ENCODE measurements around the gene BICRA.
"Not testable (repeated sequence)": the region's sequence is repeated elsewhere in the genome, so short reads cannot be mapped to it uniquely, and the experiment has no call there.

Gene BICRA

DNA sequence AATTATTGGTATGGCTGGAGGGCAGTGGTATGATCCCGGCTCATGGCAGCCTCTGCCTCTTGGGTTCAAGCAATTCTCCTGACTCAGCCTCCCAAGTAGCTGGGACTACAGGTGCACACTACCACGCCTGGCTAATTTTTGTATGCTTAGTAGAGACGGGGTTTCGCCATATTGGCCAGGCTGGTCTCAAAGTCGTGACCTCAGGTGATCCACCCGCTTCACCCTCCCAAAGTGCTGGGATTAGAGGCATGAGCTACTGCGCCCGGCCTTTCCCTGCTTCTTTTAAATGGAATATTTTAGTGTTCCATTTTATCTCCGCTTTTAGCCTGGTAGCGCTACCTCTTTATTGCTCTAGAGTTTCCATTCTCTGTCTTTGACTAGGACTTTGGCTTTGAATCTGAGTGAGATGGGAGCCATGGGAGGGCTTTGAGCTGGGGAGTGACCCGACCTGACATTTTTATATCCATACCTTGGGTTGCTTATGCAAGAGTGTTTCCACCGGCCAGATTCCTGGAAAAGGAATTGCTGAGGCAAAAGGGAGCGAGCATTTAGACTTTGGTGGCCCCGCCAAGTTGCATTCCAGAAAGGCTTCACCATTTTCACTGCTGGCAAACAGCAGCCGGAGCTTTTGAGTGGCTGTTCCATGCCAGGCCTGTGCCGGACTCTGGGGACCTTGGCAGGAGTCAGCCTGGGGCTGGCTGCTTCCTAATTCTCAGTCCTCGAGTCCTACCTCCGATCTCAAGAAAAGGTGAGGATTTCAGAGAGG, 22.9 kb downstream of the BICRA start:
- no peak for DNase-seq (ENCODE audit: low spot score)

DNA sequence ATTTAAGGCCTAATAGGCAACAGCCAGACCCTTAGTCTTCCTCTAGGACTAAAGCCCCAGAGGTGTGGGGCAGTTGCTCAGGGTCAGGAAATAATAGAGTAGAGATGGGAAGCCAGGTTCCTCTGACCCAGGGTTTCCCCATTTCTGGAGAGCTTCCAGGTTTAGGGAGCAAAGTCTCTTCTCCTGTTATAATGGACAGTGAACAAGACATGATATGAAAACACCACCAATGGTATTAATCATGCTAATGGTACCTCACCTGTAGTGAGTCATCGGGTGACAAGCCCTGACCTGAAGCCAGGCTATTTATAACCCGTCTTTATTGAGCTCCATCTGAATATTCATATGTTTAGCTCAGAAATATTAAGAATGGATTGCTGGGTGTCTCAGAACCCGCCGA, 24.6 kb downstream of the BICRA start:
- DNase-seq (ENCODE audit: low spot score) = no peak

DNA sequence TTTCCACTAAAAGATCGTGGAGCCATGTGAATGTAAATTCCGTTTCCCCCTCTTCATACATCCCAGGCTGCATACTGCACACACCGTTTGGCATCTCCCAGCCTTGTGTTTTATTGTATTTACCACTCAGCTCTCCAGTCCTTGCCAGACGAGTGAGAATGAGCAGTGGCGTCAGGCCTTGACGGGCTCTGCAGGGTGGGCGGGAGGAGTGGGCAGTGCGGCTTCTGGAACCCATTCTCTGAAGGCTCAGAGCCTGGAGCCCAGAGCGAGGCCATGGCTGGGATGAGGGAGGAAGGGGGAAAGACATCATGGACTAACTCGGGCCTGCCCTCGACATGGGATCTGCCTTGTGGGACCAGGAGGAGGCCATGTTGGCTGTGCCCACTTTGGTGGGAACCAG, 25.1 kb downstream of the BICRA start:
- no peak for DNase-seq (ENCODE audit: low spot score)

DNA sequence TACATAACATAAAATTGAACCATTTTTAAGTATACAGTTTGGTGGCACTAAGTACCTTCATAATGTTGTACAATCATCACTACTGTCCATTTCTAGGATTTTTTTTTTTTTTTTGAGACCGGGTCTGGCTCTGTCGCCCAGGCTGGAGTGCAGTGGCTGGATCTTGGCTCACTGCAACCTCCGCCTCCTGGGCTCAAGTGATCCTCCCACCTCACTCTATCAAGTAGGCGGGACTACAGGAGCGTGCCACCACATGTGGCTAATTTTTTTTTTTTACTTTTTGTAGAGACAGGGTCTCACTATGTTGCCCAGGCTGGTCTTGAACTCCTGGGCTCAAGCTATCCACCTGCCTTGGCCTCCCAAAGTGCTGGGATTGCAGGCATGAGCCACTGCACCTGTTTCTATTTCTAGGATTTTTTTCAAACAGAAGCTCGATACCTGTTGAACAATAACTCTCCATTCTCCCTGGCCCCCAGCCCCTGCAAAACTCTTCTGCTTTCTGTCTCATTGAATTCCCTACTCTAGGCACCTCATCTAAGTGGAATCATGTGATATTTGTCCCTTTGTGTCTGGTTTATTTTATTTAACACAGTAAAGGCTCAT, 26.3 kb downstream of the BICRA start:
- not testable (repeated sequence) for DNase-seq (ENCODE audit: low spot score)

DNA sequence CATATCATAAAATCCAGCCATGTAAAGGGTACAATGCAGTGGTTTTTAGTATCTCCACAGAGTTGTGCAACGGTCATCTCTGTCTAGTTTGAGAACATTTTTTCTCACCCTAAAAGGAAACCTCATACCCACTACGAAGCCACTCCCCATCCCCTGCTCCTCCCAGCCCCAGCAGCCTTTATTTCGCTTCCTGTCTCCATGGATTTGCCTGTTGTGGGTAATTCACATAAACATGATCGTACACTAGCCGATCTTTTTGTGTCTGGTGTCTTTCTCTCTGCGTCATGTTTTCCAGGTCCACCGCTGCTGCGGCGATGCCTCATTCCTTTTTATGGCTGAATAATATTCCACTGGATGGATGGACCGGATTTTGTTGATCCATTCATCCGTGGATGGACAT, 28.6 kb downstream of the BICRA start:
- DNase-seq (ENCODE audit: low spot score) = no peak

DNA sequence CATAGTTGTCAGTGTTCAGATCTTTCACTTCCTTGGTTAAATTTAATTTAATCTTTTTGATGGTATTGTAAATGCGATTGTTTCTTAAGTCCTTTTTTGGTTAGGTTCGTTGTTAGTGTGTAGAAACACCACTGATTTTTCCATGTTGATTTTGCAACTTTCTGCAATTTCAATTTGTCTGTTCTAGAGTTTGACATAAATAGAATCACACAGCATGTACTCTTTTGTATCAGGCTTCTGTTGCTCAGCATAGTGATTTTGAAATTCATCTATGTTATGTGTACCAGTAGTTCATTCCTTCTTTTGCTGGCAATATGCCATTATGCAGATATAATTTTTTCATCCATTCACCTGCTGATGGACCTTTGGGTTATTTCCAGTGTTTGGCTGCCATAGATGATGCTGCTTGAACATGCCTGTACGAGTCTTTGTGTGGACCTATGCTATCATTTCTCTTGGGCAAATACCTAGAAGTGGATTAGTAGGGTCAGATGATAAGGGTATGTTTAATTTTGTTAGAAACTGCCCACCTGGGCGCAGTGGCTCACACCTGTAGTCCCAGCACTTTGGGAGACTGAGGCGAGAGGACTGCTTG, 33.1 kb downstream of the BICRA start:
- no peak for DNase-seq (ENCODE audit: low spot score)

DNA sequence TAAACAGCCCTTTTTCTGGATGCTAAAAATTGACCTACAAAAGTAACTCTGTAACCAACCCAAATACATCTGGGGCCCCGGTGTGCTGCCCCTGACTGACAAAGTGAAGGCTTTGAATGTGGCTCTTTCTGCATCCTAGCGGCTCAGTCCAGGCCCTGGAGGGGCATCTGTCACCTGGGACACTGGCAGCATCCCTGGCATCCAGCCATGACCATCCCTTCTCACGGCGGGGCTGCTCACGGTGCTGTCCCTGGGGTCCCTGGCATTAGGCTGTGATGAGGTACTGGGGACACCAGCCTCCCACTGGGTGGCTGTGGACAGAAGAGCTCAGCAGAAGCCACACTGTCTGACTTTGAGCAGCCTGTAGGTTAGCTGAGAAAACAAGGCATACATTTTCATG, 34.3 kb downstream of the BICRA start:
- no peak for DNase-seq (ENCODE audit: low spot score)

DNA sequence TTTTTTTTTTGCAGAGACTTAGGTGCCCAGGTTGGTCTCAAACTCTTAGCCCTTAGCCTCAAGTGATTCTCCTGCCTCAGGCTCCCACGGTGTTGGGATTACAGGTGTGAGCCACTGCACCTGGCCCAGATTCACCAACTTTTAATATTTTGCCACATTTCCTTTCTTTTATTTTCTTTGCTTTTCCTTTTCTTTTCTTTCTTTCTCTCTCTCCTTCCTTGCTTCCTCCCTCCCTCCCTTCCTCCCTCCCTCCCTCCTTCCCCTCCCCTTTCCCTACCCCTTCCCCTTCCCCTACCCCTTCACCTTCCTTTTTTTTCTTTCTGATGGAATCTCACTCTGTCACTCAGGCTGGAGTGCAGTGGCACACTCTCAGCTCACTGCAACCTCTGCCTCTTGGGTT, 35.3 kb downstream of the BICRA start:
- DNase-seq (ENCODE audit: low spot score) = no peak

DNA sequence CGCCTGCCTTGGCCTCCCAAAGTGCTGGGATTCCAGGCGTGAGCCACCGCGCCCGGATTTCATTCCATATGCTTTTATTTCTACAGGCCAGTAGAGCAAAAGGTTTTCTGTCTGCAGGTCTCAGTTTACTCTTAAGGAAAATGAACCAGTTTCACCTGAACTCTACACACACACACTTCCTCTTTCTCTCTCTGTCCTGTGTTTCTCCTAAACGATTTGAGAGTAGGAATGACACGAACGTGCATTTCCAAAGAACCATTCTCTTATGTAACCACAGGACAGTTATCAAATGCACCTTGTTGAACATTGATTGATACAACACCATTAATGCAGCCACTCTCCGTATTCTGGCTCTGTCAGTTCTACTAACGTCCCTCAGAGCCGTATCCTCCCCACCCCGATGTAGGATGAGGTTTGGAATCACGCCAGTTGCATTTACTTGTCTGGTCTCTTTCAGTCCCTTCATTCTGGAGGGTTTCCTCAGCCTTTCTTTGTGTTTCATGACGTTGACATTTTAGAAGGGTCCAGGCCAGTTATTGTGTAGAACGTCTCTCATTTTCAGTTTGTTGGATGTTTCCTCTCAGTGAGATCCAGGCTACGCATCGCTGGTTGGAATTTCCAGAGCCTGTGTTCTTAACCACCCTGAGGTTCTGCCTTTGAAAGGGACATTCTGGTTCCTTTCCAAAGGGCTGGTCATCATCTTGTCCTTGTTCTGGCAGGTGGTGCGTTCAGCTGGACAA, 36.0 kb downstream of the BICRA start:
- no peak for DNase-seq (ENCODE audit: low spot score)

DNA sequence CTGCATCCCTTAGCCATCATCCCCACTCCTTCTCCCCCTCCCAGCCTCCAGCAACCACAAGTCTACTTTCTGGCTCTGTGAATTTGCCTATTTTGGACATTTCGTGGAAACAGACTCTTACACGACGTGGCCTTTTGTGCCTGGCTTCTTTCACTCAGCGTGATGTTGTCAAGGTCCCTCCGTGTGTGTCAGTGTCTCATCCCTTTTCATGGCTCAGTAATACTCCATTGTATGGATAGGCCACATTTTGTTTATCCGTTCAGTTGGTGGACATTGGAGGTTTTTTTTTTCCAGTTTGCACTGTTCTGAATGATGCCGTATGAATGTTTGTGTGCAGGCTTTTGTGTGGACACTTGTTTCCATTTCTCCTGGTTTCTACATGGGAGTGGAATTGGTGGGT, 38.0 kb downstream of the BICRA start:
- no peak for DNase-seq (ENCODE audit: low spot score)

DNA sequence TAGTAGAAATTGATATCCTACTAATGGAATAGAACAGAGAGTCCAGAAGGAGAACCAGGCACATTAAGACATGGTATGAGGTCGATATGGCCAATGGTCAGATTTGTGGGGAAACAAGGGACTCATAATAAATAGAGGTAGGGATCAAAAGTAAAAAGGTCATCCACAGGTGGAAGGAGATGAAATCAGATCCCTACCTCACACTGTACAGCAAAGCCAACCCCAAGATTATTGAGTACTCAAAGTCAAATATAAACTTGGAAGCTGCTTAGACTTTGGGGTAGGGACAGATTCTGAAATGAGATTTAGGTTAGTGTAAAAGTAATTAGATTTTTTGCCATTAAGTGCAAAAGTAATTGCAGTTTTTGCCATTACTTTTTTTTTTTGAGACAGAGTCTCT, 40.7 kb downstream of the BICRA start:
- DNase-seq (ENCODE audit: low spot score) = no peak

DNA sequence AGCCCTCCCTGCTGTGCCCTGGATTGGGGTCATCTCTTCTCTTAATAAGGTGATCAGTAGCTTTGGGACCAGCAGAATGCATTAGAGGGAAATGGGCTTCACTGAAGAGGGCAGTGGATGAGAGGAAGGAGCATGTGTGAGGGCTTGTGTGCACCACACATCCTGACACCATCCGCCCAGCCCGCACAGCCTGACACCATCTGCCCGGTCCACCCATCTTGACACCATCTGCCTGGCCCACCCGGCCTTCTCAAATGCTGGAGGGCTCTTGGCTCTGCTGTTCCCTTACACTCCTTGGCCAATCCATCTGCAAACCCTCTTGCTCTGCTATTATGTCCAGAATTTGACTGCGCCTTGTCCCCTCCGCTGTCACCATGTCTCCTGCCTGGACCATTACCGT, 41.8 kb downstream of the BICRA start:
- no peak for DNase-seq (ENCODE audit: low spot score)

DNA sequence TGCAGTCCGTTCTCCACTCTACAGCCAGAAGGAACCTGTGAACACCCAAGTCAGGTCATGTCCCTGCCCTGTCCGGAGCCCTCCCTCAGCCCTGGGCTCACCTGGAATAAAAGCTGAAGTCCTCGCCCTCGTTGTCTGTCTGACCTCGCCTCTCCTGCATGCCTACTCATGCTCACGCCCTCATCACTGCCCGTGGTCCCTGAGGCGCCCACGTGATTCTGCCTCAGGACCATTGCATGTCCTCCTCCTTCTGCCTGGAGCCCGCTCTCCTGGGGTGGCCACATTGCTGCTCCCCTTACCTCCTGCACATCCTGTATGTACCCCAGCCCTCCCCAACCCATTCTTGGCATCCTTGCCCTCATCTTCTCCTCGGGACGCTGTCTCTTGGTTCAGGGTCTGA, 42.2 kb downstream of the BICRA start:
- no peak for DNase-seq (ENCODE audit: low spot score)

DNA sequence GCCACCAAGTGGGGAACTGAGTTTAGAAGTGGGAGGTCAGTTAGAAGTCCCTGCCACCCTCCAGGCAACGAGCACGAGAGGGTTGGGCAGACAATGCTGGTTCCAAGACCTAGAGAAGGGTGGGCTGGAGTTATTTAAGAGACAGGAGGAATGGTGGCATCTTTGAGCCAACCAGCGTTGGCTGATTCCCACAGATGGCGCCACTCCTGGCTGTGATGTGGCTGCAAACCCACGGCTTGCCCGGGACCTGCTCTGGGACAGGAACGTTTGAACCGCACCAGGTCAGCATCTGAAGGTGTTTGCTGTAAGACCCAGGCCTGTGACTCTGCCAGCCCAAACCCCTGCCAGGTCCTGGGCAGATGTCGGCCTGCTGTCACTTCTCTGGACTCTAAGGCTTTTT, 42.8 kb downstream of the BICRA start:
- DNase-seq (ENCODE audit: low spot score) = no peak

DNA sequence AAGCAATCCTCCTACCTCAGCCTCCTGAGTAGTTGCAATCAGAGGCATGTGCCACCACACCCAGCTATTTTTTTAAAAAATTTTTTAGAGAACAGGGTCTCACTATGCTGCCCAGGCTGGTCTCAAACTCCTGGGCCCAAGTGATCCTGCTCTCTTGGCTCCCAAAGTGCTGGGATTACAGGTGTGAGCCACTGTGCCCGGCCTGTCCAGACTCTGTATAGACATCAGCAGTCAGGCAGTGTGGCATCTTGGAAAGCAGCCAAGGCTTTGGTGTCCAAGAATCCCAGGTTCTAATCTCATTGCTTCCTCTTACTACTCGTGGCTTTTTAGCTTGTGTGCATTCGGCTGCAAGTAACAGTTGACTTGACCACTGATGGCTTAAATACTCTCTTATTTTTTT, 43.4 kb downstream of the BICRA start:
- no peak for DNase-seq (ENCODE audit: low spot score)

DNA sequence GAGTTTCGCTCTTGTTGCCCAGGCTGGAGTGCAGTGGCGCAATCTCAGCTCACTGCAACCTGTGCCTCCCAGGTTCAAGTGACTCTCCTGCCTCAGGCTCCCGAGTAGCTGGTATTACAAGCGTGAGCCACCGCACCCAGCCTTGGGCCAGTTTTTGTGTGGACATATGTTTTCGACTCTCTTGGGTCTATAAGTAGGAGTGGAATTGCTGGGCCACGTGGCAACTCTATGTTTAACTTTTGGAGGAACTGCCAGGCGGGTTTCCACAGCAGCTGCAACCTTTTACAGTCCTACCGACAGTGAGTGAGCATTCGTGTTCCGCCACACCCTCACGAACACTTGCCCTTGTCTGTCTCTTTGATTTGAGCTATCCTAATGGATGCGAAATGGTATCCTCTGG, 44.9 kb downstream of the BICRA start:
- DNase-seq (ENCODE audit: low spot score) = no peak

DNA sequence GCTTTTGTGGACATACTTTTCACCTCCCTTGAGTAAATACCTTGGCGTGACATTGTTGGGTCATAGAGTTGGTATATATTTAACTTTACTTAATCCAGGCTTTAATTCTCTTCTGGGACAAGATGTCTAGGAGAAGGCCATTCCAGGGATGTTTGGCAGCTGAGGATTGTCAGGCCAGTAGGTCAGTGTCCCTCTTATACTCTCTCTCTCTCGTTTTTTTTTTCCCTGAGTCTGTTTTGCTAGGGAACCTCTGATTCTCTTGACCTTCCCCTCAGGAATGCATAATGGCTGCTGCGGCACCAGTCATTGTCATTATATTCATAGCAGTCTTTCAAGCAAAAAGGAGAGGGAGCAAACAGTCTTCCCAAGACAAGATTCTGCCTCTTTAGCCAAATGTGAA, 48.8 kb downstream of the BICRA start:
- no peak for DNase-seq (ENCODE audit: low spot score)

DNA sequence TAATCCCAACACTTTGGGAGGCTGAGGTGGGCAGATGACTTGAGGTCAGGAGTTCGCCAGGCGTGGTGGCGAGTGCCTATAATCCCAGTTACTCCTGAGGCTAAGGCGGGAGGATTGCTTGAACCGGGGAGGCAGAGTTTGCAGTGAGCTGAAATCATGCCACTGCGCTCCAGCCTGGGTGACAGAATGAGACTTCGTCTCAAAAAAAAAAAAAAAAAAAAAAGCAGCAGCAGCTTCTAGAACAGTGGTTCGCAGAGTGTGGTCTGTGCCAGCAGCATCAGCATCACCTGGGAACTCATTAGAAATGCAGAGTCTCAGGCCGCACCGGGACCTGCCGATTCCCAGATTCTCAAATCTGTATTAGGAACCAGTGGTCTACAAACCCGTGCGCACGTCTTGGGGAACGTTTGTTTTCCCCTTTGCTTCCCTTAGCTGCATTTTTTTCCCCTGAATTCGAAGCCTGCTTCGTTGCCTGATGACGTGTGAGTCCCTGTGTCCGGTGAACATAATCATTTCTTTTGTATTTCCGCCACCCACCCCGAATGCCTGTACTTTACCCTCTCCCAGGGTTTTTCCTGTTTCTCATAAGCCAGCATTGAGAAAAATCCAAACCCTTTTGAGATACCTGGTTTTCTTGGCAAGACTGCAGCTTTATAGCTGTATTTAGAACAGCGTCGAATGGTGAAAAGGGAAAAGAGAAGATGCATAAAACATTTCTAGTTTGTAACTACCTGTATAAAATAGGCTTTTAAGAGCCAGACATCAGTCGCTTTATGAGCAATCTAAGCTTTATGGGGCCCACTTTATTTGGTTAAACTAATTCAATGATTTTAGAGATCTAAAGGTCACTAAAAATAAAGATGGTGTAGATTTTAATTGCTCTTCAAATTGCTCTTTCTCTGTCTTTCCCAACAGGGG, 49.8 kb downstream of the BICRA start:
- no peak for DNase-seq (ENCODE audit: low spot score)

DNA sequence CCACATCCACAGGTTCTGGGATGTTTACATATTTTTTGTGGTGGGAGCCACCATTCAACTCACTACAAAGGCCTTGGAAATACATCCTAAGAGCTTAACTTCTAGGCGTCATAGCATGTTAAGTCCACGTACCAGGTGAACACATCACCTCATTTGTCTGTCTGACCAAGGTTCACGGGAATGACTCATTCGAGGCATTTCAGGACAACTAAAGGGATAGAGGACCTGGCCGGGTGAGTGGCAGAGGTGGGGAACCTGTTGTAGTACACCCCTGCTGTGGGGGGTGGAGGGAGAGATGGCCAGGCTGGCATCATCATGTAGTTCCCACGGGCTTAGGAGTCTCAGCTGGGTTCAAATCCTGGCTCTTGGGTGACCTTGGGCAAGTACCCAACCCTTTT, 51.5 kb downstream of the BICRA start:
- no peak for DNase-seq (ENCODE audit: low spot score)

DNA sequence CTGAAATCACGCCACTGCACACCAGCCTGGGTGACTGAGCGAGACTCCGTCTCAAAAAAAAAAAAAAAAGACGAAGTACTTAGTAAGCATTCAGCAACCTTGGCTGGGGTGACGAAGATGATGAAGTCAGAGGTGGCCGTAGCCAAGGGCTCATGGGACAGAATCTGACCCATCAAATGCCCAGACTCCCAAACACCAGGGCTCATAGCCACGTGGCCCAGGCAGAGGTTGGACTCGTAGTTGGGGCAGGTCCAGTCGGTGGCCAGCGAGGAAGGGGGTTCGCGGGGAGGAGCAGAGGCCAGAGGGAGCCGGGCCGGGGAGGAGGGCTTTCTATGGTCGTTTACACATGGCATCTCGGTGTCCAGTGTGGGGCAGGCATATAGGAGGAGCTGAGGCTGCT, 52.2 kb downstream of the BICRA start:
- DNase-seq (ENCODE audit: low spot score) = no peak

DNA sequence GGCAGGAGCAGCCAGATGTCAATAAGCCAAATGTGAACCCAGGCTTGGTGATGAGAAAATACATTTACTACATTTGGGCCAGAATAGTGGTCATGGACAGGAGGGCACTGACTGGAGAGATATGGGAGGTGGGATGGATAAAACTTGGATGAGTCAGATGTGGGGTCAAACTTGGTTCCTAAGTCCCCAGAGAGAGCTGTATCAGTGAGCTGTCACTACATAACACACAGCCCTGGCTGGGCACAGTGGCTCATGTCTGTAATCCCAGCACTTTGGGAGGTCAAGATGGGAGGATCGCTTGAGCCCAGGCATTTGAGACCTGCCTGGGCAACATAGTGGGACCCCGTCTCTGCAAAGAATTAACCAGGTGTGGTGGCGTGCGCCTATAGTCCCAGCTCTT, 52.7 kb downstream of the BICRA start:
- DNase-seq (ENCODE audit: low spot score) = no peak

DNA sequence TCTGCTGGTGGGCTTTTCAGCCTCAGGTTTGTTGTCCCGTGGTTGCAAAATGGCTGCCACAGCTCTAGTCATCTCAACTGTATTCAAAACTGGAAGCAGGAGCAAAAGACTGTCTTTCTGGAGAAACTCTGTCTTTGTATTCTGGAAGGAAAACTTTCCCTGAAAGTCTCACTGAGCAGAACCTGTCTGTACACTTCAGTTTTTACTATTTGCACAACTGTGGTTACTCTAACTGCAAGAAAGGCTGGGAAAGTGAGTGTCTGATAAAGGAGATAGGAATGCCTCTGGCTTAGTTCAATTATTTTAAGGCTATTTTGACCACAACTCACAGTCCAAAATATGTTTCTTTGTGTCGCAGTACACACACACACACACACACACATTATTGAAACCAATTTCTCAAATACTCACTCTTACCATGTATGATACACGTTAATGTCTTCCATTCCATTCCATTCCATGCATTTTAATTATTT, 54.5 kb downstream of the BICRA start:
- no peak for DNase-seq (ENCODE audit: low spot score)
